NCI-H526 treated with DMSO at 0.1 percent for 48 hours (cell line): ENCODE data around the gene CLEC9A.
"Not testable (repeated sequence)": the region's sequence is repeated elsewhere in the genome, so short reads cannot be mapped to it uniquely, and the experiment has no call there.

Source experiments
- DNase-seq: peaks from one replicate; lab custom pipeline; 2025; lab: John Stamatoyannopoulos, UW

CLEC9A gene

DNA sequence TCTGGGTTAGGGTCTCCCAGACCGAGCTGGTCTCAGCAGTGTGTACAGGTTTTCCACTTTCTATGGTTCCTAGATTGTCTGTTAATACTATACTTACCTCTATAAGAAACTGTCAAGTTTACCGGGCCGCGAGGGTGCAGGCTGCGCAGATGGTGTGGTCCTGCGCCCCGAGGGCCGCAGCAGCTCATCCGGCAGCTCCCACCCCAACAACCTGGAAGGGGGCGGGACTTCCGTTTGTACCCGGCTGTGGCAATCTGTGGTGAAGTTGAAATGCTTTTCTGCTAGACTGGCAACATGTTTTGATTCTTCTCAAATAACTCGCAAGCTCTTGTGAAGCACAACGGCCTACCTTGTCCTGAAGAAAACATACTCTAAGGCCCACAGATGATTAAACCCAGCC is at the start of gene CLEC9A:
TSS of gene CLEC9A (plus strand) at position 237 of the 400 bp plus-strand sequence. CDS start 22,006 bp downstream, outside the sequence.
- no peak for DNase-seq

DNA sequence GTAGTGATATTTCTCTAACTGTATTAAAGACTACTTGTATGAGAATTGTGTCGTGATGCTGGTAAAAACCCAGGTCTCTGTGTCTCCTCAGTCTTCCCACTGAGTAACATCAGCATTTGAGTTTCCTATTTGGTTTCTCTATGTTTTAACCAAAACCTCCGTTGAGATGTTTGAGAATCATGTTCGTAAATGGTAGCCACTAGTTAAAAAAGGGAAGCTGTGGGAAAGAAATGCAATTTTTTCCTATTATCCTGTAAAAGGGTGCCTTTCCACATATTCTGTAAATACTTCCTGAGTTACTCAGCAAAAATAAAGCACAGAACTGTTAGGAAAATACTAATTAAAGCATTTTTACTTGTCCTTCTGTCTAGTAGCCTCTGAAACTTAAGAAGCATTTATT is 38.6 kb upstream of the CLEC9A start:
- no peak for DNase-seq

DNA sequence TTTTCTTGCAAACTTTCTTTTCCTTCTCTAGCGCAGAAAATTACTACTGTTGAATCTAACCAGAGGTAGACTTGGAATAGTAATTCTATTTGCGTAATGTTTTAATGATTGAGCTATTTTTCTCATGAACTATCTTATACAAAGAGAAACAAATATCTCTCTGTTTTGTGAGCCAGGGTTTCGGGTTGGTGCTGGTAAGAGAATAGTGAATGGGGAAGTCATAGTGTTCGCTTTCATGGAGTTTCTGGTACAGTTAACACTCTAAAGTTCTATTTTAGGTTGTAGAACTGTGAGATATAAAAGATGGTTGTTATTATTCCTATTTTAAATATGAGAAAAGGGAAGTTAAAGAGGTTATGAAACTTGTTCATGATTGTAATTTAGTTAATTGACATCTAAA is 38.2 kb upstream of the CLEC9A start:
- DNase-seq: no peak

DNA sequence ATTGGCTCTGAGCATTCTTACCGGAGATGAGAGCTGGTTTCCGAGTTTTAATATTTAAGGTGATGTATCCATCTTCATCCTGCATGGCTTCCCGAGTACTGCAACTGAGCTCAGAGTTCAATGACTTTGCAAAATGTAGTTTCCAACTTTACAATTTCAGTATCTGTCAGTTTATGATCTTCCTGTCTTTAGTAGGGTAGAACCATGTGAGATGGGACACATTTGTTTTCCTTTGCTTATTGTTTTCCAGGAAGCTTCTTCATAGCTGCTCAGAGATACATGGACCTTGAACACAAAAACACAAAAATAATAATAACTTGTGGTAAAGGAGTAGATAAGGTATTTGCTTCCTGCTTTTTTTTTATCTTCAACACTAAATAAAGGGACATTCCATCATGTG is 31.5 kb upstream of the CLEC9A start, which contains the start of gene CLEC1B:
TSS of gene CLEC1B (minus strand) at position 106 of the 400 bp plus-strand sequence. CDS start at position 85, 21 bp downstream.
- DNase-seq: no peak

DNA sequence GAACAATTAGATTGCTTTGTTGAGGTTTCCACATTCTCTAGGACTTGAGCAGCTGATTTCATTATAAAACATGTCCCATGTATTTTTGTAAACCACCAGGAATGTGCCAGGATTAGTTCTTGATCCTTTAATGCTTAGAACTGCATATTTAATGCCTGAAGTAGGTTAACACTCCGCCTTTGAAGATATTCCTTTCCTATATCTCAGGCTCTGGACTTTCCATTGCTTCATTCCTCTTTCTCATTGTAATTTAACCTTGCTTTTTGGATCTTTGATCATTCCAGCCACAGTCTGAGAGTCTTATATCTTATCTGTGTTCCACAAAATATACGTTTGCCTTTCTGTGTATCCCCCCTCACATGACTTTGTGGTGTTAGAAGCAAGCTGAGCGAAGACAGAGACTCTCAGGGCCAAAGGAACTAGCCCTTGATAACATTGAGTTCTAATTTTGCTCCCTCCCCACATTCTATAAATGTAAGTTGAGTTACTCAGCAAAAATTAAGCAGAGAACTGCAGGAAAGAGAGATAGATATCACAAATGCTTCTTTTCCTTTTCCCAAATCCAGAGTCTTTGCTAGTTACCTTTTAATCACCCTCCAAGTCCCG is 29.2 kb upstream of the CLEC9A start:
- DNase-seq: no peak

DNA sequence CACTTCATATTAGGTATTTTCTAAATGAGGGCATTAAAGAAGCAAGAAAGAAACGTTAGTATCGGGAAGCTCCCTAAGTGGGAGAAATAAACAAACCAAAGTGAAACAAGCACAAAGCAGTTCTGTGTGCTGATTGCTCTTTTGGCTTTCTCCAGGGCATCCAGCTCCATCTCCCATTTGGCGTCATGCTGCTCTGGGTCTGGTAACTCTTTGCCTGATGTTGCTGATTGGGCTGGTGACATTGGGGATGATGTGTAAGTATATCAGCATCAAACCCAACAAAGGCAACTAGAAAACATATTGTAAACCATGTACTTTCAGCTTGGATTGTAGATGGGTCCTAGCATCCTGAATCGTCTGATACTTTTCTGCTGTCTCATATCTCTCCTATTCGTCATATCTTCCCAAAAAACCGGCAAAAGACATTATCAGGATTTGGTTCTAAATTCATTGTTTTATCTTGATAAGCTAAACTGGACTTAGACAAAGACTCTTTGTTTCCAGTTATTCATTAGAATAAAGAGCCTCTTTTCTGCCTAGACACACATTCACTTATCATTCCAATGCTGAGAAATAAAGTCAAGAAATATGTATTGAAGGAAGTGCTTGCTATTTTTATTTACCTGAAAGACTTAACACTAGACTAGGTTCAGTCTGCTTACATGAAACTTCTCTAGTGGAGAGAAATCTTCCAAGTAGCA is 17.7 kb upstream of the CLEC9A start:
- DNase-seq: no peak

DNA sequence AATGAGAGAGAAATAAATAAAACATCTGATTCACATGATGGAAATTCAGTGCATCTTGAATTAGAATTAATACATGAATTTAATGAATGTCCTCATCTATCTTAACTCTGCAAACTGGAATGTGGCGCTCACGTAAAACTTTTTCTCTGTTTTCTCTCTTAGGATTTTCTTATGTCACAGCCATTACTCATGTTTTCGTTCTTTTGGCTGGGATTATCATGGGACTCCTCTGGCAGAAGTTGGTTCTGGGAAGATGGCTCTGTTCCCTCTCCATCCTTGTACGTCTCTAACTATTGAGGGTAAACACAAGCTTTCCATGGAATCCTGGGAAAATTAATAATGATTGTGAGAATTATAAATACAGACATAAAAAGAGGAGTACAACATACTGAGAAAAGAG is 15.0 kb upstream of the CLEC9A start:
- no peak for DNase-seq

DNA sequence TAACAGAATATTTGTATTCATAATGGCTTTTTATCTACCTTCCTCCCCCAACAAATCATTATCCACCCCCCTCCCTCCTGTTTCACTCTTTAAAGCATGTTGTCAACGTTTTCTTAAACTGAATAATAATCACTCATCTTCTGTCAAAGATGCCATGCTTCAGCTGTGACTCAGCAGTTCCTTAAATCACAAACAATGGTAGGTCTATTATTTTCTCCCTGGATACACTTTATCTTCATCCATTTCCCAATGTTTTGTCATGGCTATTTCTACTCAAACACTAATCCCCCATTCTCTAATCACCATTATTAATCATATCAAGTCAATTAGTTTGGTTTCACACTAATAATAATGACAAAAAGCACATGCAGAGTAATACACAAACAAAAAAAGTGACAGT is 13.6 kb upstream of the CLEC9A start:
- no peak for DNase-seq

DNA sequence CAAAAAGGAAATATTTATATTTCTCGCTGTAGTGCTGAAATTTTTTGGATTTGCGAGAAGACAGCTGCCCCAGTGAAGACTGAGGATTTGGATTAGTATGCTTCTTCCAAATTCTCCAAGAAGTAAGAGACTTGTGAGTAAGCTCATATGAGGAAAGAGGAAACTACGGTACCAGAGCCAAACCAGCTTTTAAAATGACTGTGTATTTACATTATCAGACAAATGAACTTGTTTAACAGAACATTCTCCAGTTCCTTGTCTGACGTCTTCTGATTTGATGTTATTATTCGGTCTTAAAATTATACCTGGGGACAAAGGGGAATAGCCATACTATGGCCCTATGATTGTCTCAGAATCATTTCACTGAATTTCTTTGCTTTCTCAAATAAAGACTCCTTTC is 12.1 kb upstream of the CLEC9A start:
- no peak for DNase-seq

DNA sequence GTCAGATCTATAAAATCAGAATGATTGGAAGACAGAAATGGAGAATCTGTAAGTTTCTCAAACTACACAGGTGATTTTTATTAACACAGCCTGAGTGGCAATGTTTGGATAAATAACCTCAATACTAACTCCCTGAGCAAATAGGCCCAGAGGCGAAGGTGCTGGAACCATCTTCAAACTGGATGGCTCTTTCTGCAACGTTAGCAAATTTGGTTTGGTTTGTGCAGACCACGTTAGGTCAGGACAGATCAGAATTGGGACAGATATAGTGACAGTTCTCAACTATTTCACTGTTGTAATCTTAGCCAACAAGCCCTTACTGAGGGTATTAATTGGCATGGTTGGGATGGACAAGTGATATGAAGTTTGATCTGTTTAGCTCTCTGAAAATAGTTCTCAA is 9.1 kb upstream of the CLEC9A start:
- DNase-seq: no peak

DNA sequence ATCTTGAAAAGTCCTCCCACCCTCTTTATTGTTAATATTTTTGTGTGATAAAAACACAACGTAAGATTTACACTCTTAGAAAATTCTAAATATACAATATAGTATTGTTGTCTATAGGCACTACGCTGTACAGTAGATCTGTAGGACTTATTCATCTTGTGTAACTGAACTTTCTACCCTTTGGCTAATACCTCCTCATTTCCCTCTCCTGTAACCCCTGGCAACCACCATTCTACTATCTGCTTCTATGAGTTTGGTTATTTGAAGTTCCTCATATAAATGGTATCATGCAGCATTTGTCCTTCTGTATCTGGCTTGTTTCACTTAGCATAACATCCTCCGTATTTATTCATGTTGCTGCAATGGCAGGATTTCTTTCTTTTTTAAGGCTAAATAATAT is 5.2 kb upstream of the CLEC9A start:
- DNase-seq: no peak

DNA sequence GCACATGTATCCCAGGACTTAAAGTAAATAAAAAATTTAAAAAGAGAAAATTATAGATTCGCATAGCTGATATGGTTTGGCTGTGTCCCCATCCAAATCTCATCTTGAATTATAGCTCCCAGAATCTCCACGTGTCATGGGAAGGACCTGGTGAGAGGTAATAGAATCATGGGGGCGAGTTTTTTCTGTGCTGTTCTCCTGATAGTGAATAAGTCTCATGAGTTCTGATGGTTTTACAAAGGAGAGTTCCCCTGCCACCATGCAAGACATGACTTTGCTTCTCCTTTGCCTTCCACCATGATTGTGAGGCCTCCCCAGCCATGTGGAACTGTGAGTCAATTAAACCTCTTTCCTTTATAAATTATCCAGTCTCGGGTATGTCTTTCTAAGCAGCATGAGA is 3.8 kb upstream of the CLEC9A start:
- DNase-seq: not testable (repeated sequence)

DNA sequence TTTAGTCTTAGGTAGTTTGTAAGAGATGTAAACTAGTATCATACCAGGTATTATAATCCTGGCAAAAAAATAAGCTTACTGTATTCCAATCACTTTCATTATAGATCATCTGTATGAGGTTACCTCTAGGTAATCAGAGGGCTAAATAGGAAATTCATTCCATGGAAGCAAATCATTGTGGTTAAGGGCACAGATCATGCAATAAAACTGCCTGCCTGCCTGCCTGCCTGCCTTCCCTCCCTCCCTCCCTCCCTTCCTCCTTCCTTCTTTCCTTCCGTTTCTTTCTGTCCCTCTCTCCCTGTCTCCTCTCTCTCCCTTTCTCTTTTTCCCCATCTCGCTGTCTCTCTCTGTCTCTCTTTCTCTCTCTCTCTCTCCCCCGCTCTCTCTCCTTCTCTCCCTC is 3.2 kb upstream of the CLEC9A start:
- no peak for DNase-seq

DNA sequence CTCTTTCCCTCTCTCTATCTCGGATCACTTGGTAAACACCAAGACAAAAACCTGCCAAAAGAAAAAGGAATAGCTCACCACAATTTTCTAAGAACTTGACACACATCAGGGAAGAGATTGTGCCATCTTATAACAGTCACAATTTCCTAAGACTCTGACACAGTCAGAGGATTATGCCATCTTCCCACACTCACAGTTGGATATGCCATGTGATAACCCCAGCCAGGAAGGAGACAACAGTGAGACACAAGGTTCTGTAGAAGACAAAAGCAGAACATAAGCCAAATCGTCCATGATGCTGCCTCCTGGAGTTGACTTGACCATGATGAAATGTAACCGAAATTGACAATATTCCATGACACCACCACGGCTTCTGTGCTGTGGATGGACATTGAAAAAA is 2.8 kb upstream of the CLEC9A start:
- DNase-seq: no peak

DNA sequence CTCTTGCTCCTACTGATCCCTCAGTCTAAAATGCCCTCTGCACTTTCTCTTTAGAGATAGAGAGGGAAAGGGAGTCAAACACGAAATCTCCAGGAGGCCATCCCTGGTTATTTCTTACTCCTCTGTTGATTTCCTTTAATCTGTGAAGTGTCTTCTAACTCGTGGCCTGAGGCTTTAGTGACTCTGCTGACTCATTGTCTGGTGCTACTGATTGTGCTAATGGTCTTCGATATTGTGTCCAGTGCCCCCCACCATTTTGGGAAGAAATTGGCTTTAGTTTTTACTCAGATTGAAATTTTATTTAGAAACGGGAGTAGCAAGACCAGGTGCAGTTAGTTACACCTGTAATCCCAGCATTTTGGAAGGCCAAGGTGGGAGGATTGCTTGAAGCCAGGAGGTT is 839 bp downstream of the CLEC9A start:
- no peak for DNase-seq

DNA sequence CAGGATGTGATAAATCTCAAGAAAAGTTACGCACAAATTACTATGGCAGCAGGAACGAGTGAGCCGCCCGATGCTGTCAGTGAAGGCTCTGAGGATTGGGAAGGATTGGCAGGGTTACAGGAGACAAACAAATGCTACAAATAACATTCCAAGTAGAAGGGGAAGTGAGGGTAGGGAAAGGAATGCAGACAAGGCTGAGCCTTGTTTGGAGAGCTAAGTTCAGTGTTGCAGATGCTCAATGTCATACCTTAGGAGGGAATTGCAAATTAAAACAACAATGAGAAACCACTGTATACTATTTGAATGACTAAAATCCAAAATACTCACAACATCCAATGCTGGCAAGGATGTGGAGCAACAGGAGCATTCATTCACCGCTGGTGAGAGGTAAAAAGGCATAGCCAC is 1.3 kb downstream of the CLEC9A start:
- no peak for DNase-seq

DNA sequence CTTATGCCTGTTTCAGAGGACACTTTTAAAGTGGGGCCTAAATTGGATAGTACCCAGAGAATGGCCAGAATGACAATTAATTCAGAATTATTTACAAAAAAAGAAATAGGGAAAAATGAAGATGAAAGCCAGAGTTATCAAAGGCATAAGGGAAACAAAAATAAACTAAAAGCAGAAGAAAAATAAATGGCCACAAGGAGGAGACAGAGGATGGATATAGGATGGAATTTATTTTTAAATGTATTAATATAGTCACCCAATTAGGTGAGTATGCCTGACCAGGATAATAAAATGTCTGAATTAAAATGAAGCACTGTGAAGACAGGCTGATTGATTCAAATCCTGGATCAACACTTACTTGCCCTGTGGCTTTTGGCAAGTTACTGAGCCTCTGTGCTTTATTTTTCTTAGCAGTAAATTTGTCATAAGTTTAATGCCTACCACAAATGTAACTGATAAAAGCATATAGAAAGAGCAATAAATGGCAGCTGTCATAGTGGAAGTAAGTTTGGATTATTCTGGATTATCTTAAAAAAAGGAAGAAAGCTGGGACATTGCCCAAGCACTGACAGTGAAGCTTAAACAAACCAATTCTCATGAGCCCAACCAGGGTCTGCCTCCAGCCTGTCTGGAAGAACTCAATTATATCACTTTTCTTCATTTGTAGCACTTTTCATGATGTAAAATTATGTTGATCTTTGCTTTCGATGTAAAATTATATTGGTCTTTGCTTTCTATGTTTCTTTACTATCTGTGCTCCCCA is 3.5 kb downstream of the CLEC9A start:
- DNase-seq: peak; percentile 2

DNA sequence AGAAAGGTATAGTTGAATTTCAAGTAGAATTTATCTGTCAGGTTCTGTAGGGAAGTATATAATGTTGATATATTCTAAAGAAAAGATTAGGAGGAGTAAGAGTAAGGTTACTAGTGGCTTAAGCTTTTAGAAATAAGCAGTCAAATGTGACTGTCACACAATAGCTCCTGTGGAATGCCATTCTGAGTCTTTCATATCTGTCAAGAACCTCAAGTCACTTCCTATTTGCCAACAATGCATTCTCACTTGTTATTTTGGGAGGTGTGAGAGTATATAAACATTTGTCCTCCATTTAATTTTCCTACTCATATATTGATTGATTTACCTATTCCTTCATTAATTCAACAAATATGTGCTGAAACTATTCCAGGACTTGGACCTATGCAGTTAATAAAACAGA is 11.7 kb downstream of the CLEC9A start:
- DNase-seq: no peak

DNA sequence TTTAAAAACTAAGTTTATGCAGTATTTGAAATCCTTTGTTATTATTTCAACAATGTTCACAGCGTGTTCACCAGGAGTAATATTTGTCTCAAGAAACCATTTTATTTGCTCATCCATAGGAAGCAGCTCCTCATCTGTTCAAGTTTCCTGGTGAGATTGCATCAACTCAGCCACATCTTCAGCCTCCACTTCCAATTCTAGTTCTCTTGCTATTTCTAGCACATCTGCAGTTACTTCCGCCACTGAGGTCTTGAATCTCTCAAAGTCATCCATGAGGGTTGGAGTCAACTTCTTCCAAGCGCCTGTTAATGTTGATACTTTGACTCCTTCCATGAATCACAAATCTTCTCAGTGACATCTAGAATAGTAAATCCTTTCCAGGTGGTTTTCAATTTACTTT is 18.0 kb downstream of the CLEC9A start:
- no peak for DNase-seq

DNA sequence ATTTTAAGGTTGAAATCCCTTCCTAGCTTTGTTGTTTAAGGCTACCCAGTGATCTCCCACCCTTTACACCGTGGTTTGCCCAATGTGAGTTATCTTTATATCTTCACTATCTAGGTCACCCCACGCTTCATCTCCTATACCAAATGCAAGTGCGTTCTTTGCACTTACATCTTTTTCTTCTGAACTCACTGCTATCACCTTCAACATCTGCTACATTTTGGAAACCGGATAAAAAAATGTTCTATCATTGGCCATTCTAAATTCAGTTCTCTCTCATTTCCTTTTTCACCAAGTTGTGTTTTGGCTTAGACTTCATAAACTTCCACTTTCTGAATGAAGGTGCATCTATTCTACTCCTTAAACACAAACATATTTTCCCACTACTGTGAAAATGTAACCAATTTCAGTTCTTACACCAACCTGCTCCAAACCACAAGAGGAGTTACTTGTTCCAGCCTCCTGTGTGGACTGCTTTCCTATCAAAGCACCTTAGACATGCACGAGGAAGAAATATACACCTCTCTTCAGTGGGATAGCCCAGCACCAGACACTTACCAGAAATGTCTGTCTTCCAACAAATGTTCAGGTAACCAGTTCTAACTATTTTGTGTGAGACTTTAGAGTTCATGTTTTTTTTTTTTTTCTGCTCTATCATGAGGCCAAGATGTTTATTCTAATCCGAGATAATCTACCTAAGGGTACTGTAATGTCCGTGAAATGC is 21.9 kb downstream of the CLEC9A start:
- no peak for DNase-seq

DNA sequence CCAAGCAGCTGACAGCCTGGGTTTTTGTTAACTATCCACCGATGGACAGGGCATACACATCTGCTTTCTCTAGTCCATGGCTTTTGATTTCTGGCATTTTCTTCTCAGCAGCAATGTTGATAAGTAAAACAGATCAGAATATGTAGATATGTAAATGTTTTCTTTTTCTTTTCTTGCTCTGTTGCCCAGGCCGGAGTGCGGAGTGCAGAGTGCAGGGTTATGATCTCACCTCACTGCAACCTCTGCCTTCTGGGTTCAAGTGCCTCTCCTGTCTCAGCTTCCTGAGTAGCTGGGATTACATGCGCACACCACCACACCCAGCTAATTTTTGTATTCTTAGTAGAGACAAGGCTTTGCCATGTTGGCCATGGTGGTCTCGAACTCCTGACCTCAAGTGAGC is 27.9 kb downstream of the CLEC9A start:
- DNase-seq: no peak

DNA sequence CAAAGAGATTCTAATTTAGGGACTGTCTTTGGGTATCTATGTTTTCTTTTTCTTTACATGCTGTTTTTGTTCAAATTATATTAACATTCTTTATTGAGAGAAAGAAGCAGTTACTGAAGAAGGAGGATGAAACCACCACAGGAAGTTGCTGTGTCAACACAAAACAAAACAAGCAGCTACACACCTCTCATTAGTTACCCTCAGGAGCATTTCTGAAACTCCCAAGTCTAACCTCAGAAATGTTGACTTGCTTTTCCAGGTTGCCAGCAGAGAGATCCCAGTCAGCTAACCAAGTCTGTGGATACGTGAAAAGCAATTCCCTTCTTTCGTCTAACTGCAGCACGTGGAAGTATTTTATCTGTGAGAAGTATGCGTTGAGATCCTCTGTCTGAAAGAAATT is 34.8 kb downstream of the CLEC9A start:
- no peak for DNase-seq

DNA sequence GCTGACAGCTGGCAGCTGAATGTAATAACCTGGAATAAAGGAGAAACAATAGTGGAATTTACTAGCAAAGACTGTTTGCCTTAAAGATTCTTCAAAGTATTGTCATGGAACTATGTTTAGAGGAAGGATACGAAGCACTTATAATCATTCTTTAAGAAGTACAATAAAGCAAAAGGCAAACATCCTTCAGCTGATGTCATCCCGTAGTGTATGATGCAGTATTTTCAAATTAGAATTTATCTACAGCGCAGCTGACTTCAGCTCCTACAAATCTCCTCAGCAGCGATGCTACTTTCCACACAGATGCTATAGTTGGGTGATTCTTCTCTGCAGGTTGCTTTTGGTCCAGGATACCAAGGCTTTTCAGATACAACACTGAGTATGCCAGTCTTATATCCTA is 36.8 kb downstream of the CLEC9A start:
- DNase-seq: no peak
